ENCODE measurements around the gene LCN15.

LCN15 gene

DNA sequence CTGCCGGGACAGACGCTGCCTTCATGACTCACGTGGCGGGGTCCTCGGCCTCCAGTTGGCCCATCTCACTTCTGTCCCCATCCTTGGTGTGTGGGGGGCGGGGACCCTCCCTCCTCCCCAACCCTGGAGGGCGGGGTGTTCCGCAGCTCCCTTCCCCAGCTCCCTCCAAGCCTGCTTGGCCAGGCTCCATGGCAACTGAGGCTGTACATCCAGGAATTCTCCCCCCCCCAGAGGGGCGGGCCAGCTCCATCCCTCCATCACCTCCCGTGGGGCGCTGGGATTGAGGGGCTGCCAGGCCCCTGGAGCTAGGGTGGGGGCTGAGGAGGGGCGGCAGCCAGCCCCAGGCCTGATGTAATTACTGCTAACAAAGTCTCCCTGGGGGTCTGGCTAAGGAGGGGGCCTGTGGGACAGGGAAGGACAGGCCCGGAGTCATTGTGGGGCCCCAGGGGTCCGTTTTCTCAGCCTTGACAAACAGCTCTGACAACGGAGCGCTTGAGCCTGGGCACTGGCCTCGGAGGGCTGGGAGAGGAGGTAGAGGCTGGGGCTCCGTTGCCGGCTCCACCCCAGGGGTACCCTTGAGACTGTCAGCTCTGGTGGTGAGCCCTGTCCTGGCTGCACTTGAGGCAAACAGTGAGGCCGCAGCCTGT is 43.9 kb downstream of the LCN15 start:
- no peak overlapping the region for H3K27ac ChIP-seq (ENCODE audit: low read length)
- TF ChIP-seq EZH2phosphoT487 (IDR thresholded peaks at IDR 0.05; ENCODE audit: low read depth) = no peak
- no peaks in the 10 kb centered on the region for H3K9me3 ChIP-seq (ENCODE audit: insufficient read depth, low read length)
- no peak overlapping the region for H3K4me3 ChIP-seq (ENCODE audit: low read length)
- peaks cover under 1% of the 10 kb centered on the region for H3K79me2 ChIP-seq (ENCODE audit: low read length)
- no peak overlapping the region for H3K4me2 ChIP-seq (ENCODE audit: low read length)
- H2AFZ ChIP-seq (ENCODE audit: low read depth, low read length) = no peak overlapping the region
- peaks cover 39% of the 10 kb centered on the region for H4K20me1 ChIP-seq (ENCODE audit: insufficient read depth, low read length)
- no peaks in the 10 kb centered on the region for H3K27me3 ChIP-seq (ENCODE audit: low read depth, low read length)
- H3K9ac ChIP-seq (ENCODE audit: low read length) = no peak overlapping the region
- H3K4me1 ChIP-seq (ENCODE audit: low read length) = peaks cover 7% of the 10 kb centered on the region; the same call in 1 of the 2 replicates
- peaks cover 20% of the 10 kb centered on the region for H3K36me3 ChIP-seq (replicated peaks; ENCODE audit: low read depth, low read length)

DNA sequence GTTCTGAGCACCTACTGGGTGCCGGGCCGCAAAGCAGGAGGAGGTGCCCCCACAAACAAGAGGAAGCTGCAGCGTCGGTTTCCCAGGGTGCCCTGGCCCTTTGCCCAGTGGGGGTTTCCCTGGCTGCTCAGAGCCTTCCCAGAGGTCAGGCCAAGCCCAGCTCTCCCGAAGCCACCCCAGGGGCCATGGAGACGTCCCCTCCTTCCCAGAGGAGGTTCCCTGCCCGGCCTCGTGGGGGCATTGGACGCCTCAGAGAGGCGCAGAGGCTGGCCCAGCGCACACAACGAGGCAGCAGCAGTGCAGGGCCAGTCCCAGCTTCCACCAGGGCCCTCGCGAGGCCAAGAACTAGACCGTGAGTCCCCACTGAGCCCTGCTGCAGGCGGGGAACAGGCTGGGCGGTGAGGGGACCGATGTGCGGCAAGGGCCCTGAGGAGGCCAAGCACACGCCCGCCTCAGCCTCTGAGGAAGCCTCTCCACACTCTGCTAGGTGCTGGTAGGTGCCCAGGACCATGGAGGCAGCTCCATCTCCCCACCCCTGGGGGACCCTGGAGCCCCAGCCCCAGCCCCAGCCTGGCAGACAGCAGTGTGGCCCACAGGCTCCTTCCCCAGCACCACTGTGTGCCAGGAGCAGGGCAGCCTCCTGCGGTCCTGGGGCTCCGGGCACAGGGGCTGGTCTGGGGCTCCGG is 45.0 kb downstream of the LCN15 start:
- Histone ChIP-seq H3K9me3 (ENCODE audit: insufficient read depth, low read length) (no peaks in the 10 kb centered on the region), H3K4me2 (ENCODE audit: low read length) (no peak overlapping the region), H3K79me2 (ENCODE audit: low read length) (no peaks in the 10 kb centered on the region), H3K27ac (ENCODE audit: low read length) (no peak overlapping the region), H3K9ac (ENCODE audit: low read length) (no peak overlapping the region), H4K20me1 (ENCODE audit: insufficient read depth, low read length) (peaks cover 32% of the 10 kb centered on the region), H3K36me3 (replicated peaks; ENCODE audit: low read depth, low read length) (peaks cover 17% of the 10 kb centered on the region), H2AFZ (ENCODE audit: low read depth, low read length) (no peak overlapping the region), H3K4me1 (ENCODE audit: low read length) (peaks cover 7% of the 10 kb centered on the region; the same call in 1 of the 2 replicates), H3K4me3 (ENCODE audit: low read length) (no peak overlapping the region), H3K27me3 (ENCODE audit: low read depth, low read length) (no peaks in the 10 kb centered on the region)
- TF ChIP-seq EZH2phosphoT487 (IDR thresholded peaks at IDR 0.05; ENCODE audit: low read depth) = no peak
- TF ChIP-seq, protein P1, sequence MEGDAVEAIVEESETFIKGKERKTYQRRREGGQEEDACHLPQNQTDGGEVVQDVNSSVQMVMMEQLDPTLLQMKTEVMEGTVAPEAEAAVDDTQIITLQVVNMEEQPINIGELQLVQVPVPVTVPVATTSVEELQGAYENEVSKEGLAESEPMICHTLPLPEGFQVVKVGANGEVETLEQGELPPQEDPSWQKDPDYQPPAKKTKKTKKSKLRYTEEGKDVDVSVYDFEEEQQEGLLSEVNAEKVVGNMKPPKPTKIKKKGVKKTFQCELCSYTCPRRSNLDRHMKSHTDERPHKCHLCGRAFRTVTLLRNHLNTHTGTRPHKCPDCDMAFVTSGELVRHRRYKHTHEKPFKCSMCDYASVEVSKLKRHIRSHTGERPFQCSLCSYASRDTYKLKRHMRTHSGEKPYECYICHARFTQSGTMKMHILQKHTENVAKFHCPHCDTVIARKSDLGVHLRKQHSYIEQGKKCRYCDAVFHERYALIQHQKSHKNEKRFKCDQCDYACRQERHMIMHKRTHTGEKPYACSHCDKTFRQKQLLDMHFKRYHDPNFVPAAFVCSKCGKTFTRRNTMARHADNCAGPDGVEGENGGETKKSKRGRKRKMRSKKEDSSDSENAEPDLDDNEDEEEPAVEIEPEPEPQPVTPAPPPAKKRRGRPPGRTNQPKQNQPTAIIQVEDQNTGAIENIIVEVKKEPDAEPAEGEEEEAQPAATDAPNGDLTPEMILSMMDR (IDR thresholded peaks at IDR 0.05; ENCODE audit: low read depth, low read length) = no peak

DNA sequence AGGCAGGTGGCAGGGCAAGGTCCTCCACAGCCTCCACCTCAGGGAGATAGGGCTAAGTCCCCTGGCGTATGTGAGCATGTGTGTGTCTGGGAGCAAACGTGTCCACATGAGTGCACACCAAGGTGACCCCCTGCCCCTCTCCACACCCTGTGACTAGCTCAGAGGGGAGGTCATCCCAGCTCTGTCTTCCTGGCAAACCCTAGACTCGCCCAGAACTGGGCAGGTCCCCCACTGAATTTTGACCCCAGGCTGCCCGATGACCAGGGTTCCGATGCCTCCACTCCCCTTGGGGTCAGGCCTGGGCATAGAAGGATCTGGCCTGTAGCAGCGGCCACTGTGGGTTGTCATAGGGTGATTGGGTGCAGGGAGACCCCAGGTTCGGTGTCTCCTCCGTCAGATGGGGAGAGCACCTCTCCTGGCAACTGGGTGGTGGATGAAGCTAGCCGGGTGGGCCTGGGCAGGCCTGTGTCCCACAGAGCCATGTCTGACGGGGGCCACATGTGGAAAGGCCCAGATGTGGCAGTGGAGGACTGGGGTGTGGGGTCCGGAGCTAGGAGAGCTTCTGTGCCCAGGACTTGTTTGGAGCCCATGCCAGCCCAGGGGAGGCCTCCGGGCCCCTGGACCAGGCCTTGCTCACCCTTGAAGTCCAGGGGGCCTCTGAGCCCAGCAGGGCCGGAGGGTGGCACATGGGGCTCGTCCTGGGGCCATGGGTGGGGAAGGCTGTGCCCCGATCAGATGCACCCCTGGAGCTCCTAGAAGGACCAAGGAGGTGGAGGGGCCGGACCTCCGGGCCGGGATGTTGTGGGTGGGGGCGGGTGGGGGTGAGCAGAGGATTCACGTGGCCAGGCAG is 45.7 kb downstream of the LCN15 start:
- Histone ChIP-seq H3K9ac (ENCODE audit: low read length) (no peak overlapping the region), H3K4me3 (ENCODE audit: low read length) (no peak overlapping the region), H2AFZ (ENCODE audit: low read depth, low read length) (no peak overlapping the region), H3K9me3 (ENCODE audit: insufficient read depth, low read length) (no peaks in the 10 kb centered on the region), H3K36me3 (replicated peaks; ENCODE audit: low read depth, low read length) (peaks cover 9% of the 10 kb centered on the region), H3K27ac (ENCODE audit: low read length) (no peak overlapping the region), H3K27me3 (ENCODE audit: low read depth, low read length) (no peaks in the 10 kb centered on the region), H4K20me1 (ENCODE audit: insufficient read depth, low read length) (peaks cover 24% of the 10 kb centered on the region; the same call in 1 of the 2 replicates), H3K4me1 (ENCODE audit: low read length) (peaks cover 7% of the 10 kb centered on the region; the same call in 1 of the 2 replicates), H3K4me2 (ENCODE audit: low read length) (no peak overlapping the region), H3K79me2 (ENCODE audit: low read length) (no peaks in the 10 kb centered on the region)
- no peak for TF ChIP-seq EZH2phosphoT487 (IDR thresholded peaks at IDR 0.05; ENCODE audit: low read depth)
- TF ChIP-seq, protein P1 (IDR thresholded peaks at IDR 0.05; ENCODE audit: low read depth, low read length) = no peak

DNA sequence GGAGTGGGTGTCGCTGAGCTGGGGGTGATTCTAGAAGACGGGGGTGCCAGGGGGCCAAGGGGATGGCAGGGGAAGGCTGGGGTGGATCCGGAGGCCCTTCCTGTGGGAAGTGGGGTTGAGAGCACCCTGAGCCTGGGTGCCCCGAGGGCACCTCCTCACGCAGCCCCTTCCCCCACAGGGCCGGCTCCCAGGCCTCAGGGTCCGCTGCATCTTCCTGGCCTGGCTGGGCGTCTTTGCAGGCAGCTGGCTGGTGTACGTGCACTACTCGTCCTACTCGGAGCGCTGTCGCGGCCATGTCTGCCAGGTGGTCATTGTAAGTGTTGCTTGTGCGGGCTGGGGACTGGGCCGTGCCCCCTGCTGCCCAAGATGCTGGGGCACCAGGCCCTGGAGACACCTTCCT is 46.9 kb downstream of the LCN15 start:
- Histone ChIP-seq H3K4me2 (ENCODE audit: low read length) (no peak overlapping the region), H3K27me3 (ENCODE audit: low read depth, low read length) (no peaks in the 10 kb centered on the region), H3K79me2 (ENCODE audit: low read length) (no peaks in the 10 kb centered on the region), H3K9ac (ENCODE audit: low read length) (no peak overlapping the region), H4K20me1 (ENCODE audit: insufficient read depth, low read length) (0 out of 2 replicates have a peak, but pooled peaks cover 14% of the 10 kb centered on the region), H2AFZ (ENCODE audit: low read depth, low read length) (no peak overlapping the region), H3K4me1 (ENCODE audit: low read length) (peaks cover 7% of the 10 kb centered on the region; the same call in 1 of the 2 replicates), H3K4me3 (ENCODE audit: low read length) (no peak overlapping the region), H3K36me3 (replicated peaks; ENCODE audit: low read depth, low read length) (no peaks in the 10 kb centered on the region), H3K27ac (ENCODE audit: low read length) (no peak overlapping the region), H3K9me3 (ENCODE audit: insufficient read depth, low read length) (no peaks in the 10 kb centered on the region)
- no peak for TF ChIP-seq EZH2phosphoT487 (IDR thresholded peaks at IDR 0.05; ENCODE audit: low read depth)
- TF ChIP-seq, protein P1 (IDR thresholded peaks at IDR 0.05; ENCODE audit: low read depth, low read length) = no peak

All from OCI-LY3 (cell line).